GM21447 (cell line): ENCODE results near the gene ANKRD36.
A peak's percentile ranks its signal among the peaks of the same experiment; 100 is the strongest.
"Not testable (repeated sequence)": the region's sequence is repeated elsewhere in the genome, so short reads cannot be mapped to it uniquely, and the experiment has no call there.

Experiments used
- ATAC-seq: cut with Tn5 transposase; IDR thresholded peaks from one replicate; pipeline ENCODE4 v1.9.1; 2021; ENCODE audit not compliant: unreplicated experiment

ANKRD36 gene

DNA sequence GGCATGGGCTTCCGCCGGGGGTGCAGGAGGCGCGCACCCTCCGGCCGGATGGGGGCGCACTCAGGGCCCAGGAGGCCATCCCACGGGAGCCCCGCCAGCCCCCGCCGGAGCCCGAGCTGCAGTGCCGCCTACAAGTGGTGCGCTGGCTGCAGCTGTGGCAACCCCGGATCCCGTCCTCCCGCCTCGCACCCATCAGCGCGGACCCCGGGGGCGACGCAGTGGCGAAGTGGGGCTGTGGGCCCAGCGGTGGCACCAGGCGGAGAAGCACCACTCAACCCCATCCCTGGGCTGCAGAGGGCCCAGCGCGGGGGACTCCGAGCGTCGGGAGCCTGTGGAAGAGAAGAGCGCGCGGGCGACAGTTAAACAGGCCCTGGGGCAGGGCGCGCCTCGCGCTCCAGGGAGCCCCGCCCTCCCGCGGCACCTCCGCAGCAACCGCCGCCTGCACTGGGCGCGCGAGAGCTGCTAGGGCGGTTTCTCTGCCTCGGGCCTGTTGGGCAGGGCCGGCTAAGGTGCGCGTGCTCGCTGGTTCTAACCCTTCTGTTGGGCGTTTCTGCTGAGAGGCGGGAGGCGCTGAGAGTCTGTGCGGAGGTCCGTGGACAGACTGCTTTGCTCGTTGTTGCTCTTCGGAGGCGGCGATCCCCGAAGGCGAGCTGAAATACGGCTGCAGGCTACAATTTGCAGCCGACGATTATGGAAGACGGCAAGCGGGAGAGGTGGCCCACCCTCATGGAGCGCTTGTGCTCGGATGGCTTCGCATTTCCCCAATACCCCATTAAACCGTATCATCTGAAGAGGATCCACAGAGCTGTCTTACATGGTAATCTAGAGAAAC is at the start of gene ANKRD36:
TSS of gene ANKRD36 (plus strand) at position 104 of the 832 bp plus-strand sequence. CDS start at position 691, 587 bp downstream.
- peak; percentile 87 for ATAC-seq

DNA sequence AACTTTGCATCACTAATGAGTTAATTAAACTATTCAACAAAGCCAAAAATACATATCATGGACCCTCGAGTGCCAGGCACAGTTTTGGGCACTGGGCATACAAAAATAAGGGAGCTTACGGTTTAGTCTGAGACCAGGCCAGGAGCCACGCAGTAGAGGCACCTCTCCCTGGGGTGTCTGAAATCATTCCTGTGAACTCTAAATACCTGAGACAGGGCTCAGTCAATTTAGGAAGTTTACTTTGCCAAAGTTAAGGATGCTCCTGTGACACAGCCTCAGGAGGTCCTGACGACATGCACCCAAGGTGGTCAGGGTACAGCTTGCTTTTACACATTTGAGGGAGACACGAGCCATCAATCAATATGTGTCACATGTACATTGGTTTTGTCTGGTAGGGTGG is 46.9 kb upstream of the ANKRD36 start:
- not testable (repeated sequence) for ATAC-seq

DNA sequence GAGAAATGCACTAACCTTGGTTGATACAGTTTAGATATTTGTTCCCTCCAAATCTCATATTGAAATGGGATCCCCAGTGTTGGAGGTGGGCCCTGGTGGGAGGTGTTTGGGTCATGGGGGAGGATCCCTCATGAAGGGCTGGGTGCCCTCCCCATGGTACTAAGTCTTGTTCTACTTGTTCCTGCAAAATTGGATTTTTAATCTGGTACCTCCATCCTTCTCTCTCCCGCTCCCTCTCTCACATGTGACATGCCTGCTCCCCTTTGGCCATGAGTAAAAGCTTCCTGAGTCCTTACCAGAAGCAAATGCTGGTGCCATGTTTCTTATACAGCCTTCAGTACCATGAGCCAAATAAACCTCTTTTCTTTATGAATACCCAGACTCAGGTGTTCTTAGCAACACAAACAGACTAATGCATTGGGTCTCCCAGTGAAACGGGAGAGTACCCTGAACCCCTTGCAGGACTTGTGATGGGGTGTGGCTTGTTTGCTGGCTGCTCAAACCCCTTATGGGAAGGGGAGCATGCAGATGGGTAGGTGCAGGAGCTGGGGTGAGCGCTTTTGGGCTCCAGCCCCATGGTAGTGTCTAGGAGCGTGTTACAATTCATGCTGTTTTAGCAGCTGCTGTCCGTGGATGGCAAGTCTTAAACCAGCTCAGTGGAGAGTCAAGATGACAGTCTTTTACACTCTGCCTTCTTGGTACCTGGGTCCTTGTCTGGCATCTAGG is 45.5 kb upstream of the ANKRD36 start:
- ATAC-seq: no peak

DNA sequence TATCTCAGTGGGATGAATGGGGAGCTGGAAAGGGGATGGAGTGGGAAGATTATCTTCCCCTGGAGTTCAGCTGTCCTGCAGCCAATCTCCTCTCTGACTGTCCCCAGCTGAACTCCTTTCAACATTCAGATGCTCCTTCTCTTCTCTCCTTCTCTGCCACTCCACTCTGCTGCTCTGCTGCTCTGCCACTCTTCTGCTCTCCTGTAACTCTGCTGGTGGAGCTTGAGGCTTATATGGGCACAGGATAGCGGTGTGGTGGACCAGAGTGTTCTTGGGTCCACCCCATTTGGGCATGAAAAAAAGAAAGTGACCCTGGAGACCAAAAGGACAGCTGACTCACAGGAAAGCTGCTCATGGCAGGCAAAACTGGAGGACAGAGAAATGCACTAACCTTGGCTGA is 44.9 kb upstream of the ANKRD36 start:
- no peak for ATAC-seq

DNA sequence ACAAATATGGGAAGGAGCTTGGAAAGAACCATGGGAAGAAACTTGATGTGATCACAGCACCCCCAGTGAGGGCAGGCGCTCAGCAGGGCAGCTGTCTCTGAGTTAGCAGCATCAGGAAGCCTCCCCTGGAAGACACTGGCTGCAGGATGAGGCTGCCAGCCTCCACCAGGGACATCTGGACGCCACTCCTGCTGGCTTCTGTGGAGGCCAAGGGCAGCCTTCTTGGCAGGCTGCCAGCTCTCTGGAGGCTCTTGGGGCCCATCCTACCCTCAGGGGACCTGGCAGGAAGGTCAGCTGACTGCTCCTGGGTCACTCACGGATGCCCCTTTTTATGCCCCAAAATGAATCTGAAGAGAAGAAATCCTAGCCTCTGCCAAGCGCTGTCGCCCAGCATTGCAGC is 44.2 kb upstream of the ANKRD36 start:
- ATAC-seq: not testable (repeated sequence)

DNA sequence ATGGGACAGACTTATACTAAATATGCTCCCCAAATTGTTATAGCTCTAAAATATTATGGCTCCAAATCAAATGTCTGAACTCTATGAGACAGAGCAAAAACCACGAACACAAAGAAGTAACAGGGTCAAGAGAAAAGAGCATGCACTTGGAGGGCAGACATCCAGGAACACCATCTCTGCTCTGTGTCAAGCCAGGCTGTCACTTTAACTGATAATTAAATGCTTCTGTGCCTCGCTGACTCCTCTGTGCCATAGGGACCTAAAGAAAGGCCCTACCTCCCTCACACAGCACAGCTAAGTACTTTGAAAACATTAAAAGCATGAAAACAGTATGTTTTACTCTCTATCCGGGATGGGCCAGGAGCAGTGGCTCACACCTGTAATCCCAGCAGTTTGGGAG is 42.0 kb upstream of the ANKRD36 start:
- ATAC-seq: not testable (repeated sequence)

DNA sequence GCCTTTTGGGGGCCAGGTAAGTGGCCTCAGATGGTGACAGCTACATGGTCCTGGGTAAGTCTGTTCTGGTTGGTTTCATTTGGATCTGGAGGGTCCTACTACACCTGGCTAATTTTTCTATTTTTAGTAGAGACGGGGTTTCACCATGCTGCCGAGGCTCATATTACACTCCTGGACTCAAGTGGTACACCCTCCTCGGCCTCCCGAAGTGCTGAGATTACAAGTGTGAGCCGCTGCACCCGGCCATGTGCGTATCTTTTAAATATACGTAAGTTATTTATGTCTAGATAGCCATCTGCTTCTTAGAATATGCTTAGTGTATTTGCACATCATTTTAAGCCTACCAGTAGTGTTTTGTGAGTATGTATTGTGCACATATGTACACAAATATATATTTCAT is 35.7 kb upstream of the ANKRD36 start:
- ATAC-seq: not testable (repeated sequence)

DNA sequence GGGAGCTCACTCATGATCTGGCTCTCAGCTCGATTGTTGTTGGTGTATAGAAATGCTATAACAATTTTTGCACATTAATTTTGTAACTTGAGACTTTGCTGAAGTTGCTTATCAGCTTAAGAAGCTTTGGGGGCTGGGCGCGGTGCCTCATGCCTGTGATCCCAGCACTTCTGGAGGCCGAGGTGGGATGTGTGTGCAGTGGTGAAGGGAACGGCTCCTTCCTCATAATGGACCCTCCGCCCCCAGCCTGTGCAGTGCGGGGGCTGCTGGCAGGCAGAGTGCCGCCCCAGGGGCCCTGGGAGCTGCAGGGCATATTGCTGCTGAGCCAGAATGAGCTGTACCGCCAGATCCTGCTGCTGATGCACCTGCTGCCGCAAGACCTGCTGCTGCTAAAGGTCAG is 32.1 kb upstream of the ANKRD36 start:
- not testable (repeated sequence) for ATAC-seq

DNA sequence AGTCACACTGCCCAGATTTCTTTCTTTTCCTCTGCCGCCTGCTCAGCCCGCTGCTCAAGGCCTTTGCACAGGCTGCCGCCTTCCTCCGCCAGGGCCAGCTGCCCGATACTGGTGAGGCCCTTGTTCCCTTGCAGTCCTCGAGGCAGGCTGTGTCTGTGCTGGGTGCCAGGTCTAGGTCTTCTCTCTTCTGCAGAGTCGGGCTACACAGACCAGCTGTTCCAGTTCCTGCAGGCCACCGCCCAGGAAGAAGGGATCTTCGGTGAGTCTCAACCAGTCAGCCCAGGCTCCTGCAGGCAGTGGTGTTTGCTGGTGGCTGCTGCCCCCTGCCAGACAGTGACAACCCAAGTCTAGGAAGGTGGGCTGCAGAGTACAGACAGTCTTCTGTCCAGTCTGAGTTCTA is 30.7 kb upstream of the ANKRD36 start:
- not testable (repeated sequence) for ATAC-seq

DNA sequence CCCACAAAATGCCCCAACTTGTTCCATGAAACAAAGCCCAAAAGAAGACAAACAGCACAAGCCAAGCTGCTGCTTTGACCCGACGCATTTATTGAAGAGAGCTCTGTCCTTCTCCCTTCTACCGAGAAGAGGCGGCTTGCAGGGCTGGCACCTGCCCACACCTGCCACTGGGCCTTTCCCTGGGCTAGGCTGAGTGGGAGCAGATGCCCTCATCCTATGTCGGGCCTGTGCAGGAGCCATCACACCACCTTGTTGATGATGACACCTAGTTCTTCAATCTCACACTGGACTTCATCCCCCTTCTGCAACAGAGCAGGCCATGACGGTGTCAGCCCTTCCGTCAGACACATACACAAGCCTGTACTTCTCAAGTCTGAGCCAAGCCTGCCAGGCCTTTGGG is 29.4 kb upstream of the ANKRD36 start:
- ATAC-seq: not testable (repeated sequence)

DNA sequence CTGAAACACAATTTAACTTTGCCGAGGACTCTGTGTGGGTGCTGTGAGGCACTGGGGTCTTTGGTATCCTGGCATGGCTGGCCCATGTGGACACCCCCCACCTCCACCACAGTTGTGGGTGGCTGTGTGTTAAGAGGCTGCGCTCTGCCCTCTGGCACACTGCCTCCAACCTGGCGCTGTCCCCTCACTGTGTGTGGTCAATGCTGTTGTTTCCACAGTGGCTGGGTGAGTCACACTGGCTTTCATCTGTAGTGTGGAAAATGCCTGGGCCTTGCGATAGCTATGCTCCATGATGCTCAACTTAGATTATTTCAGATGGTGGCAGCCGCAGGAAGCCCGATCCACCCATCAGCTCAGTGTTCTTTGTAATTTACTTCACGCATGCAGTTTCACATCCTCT is 27.9 kb upstream of the ANKRD36 start:
- ATAC-seq: not testable (repeated sequence)

DNA sequence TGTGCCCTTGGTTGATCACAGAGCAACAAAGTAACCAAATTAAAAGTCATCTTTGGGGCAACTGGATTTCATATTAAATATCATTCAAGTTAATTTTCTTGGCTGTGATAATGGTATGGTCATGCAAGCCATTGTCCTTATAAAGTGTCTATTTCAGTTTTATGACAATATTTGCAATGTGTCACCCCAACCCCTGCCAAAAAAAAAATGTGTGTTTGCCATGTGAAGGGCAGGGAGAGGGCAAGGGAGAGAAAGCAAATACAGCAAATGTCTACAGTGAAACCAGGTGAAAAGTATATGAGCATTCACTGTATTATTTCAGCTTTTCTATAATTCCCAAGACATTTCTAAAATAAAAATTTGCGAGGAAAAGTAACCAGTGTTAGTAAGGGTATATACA is 24.2 kb upstream of the ANKRD36 start:
- not testable (repeated sequence) for ATAC-seq

DNA sequence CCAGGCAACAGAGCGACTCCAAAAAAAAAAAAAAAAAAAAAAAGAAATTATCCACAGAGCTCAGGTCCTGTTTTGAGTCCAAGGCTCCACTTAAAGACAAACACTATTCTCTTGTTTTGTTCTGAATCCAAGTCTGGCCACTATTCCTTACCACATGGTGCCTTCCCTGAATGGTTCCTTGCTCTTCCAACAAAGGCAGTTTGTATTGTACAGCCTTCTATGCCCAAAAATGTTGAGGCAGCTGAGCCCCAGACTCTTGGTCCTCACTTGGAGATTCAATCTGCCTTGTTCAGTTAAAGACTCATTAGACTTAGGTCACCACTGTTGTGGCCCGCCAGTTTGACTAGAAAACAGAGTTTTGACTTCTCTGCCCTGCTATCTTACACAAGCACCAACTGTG is 20.0 kb upstream of the ANKRD36 start:
- not testable (repeated sequence) for ATAC-seq

DNA sequence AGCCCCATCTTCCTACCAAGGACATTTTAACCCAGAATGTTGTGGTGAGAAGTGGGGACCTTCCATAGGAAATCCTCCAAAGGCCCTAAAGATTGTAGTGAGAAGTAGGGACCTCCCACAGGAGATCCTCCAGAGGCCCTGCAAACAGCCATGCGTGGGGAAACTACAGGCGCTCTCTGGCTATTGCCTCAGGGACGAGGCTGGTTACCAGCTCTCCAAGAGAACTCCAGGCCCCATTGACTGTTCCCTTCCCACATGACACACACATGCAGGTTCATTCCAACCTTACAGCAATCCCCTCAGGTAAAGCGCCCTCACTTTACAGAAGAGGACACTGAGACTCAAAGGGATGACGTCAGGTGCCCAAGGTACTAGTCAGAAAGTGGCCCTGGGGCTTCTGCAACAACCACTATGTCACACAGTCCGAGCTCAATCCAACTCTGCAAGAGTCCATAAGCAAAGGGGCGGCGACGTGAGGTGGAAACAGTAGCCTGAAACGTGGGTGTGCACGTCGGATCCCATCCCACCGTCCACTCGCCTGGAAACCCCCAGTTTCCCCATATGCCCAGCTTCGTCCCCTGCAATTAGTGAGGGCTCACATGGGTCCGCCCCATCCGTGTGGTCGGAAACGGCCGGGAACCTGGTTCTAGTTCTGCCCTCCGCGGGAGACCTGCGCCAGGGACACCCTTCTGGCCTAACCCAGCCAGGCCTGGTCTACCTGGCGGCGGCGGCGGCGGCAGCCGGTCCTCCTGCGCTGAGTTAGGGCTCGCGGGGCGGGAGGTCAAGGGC is 18.8 kb upstream of the ANKRD36 start:
- ATAC-seq: peak; percentile 46

DNA sequence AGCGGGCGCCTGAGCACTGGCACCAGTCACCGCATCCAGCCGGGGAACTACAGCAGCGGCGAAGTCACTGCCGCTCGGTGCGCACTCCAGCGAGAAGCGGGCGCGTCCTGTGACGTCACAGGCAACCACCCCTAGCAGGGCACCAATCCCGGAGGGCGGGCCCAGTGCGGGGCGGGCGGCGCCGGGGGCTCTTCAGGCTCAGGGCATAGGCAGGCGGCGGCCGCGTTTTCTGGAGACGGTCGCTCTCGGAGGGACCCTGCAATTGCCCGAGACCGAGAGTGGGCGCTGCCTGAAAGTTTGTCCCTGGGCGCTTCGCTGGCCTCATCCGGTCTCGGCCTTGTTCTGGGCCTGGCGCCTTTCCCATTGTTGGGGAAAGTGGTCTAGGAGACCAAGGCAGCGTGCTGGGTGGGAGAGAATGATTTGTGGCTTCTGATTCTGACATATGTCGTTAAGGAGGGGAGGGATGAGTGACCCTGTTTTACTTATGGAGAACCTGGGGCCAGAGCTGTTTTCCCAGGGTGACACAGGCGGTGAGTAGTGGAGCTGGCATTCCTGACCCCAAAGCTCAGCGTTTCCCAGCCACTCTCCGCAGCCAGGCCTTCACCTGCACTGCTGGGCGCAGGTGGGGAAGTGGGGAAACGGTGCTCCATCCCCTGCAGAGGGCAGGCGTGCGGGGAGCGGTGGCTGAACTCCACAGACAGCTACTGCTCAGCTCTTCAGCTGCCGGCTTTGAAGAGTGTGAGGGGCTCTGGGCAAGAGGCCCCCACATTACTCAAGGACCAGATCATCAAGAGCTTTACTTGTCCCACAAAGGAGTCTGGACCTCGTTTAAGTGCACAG is 18.0 kb upstream of the ANKRD36 start, which contains the start of gene FAHD2B:
TSS of gene FAHD2B (minus strand) at position 111 of the 840 bp plus-strand sequence. CDS start 3,176 bp downstream, outside the sequence.
- peak; percentile 84 for ATAC-seq

DNA sequence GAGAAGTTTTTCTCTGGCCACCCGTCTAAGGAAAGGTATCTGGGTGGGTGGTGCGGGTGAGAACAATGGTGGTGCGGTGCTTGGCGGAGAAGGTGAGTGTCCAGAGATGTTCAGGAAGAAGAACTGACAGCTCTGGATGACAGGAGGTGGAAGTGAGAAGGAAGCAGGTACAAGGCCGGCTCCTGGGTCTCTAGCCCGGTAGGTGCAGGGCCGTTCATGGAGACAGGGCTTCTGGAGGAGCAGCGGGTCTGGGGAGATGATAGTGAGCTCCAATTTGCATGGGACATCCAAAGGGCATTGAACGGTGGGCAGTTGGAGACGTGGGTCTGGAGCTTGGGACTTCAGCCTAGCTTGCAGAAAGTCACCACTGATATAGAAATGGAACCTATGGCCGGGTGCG is 17.3 kb upstream of the ANKRD36 start:
- no peak for ATAC-seq

DNA sequence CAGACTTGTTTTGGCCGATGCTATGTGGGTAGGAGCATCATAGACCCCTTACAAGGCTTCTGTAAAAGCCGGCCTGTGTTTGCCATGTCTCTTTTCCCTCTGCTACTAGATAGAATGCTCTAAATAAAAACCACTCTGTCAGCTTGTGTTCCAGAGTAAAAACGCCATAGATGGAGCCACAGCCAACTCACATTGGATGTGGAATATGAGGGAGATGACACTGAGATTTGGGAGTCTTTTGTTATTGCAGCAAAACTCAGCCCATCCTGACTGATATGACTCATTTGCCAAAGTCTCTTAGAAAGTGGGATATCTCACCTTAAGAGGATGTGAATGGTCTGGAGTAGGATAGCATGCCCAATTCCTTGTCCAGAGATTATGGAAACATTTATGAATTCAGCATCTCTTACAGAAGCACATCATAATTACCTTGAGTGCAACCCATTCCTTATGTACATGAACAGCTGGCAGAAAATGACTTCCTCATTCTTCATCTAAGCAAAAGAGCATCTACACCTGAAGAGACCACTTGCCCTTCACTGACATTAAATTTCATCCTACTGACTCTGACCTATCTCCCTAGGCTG is 14.1 kb upstream of the ANKRD36 start:
- ATAC-seq: not testable (repeated sequence)

DNA sequence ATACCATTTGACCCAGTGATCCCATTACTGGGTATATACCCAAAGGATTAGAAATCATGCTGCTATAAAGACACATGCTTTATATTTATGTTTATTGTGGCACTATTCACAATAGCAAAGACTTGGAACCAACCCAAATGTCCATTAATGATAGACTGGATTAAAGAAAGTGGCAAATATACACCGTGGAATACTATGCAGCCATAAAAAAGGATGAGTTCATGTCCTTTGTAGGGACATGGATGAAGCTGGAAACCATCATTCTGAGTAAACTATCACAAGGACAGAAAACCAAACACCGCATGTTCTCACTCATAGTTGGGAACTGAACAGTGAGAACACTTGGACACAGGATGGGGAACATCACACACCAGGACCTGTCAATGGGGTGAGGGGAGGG is 6.1 kb upstream of the ANKRD36 start:
- ATAC-seq: not testable (repeated sequence)

DNA sequence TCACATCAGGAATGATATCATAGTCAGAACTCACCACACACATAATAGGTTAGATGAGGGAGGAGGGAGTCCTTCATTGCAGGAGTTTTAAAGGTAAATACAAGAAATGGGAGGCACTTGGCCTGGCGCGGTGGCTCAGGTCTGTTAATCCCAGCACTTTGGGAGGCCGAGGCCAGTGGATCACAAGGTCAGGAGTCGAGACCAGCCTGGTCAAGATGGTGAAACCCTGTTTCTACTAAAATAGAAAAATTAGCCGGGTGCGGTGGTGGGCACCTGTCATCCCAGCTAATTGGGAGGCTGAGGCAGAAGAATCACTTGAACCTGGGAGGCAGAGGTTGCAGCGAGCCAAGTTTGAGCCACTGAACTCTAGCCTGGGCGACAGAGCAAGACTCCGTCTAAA is 1.7 kb upstream of the ANKRD36 start:
- not testable (repeated sequence) for ATAC-seq
